ENCODE data around the gene DSG1.

Gene DSG1

DNA sequence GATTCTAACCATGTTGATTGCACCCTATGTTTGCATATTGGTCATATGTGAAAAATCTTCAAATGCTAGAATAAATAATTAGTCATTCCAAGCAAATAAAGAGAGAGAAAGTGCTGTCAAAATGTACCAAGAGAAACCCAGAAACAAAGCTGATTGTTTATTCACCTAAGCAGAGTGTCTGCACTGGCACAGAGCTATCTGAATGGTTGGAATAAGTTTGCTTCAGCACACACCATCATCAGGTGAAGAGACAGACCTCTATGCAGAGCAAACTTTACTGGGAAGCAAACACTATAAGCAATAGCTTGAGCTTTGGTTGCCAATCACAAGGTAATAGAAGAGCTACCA is 84.0 kb downstream of the DSG1 start:
- TF ChIP-seq ZFP30 (CRISPR knock-in tag; IDR thresholded peaks at IDR 0.05) (no peak), CSRNP3 (CRISPR knock-in tag; IDR thresholded peaks at IDR 0.05) (no peak), CREB5 (CRISPR knock-in tag; IDR thresholded peaks at IDR 0.05; ENCODE audit: low read depth) (no peak), ZFP3 (CRISPR knock-in tag; IDR thresholded peaks at IDR 0.05) (no peak), ISL1 (CRISPR knock-in tag; IDR thresholded peaks at IDR 0.05) (no peak), CSDC2 (CRISPR knock-in tag; IDR thresholded peaks at IDR 0.05) (no peak), TOX (CRISPR knock-in tag; IDR thresholded peaks at IDR 0.05; ENCODE audit: borderline replicate concordance) (no peak), ESRRG (CRISPR knock-in tag; IDR thresholded peaks at IDR 0.05) (no peak), BACH2 (CRISPR knock-in tag; IDR thresholded peaks at IDR 0.05; ENCODE audit: borderline replicate concordance) (no peak), SNAI2 (CRISPR knock-in tag; IDR thresholded peaks at IDR 0.05) (no peak), TCF4 (CRISPR knock-in tag; IDR thresholded peaks at IDR 0.05; ENCODE audit: borderline replicate concordance) (no peak), ZNF565 (CRISPR knock-in tag; conservative IDR thresholded peaks at IDR 0.05; ENCODE audit: low read depth) (no peak), GLIS3 (CRISPR knock-in tag; IDR thresholded peaks at IDR 0.05) (no peak), ARNTL (CRISPR knock-in tag; IDR thresholded peaks at IDR 0.05; ENCODE audit: borderline replicate concordance, low read depth) (no peak), RARB (CRISPR knock-in tag; IDR thresholded peaks at IDR 0.05) (no peak), OSR1 (CRISPR knock-in tag; IDR thresholded peaks at IDR 0.05) (no peak), TSHZ2 (CRISPR knock-in tag; IDR thresholded peaks at IDR 0.05) (no peak), ZC3H10 (CRISPR knock-in tag; IDR thresholded peaks at IDR 0.05) (no peak)
- TF ChIP-seq, protein P1, sequence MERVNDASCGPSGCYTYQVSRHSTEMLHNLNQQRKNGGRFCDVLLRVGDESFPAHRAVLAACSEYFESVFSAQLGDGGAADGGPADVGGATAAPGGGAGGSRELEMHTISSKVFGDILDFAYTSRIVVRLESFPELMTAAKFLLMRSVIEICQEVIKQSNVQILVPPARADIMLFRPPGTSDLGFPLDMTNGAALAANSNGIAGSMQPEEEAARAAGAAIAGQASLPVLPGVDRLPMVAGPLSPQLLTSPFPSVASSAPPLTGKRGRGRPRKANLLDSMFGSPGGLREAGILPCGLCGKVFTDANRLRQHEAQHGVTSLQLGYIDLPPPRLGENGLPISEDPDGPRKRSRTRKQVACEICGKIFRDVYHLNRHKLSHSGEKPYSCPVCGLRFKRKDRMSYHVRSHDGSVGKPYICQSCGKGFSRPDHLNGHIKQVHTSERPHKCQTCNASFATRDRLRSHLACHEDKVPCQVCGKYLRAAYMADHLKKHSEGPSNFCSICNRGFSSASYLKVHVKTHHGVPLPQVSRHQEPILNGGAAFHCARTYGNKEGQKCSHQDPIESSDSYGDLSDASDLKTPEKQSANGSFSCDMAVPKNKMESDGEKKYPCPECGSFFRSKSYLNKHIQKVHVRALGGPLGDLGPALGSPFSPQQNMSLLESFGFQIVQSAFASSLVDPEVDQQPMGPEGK (CRISPR knock-in tag; IDR thresholded peaks at IDR 0.05; ENCODE audit: borderline replicate concordance): no peak
- TF ChIP-seq, protein P2, sequence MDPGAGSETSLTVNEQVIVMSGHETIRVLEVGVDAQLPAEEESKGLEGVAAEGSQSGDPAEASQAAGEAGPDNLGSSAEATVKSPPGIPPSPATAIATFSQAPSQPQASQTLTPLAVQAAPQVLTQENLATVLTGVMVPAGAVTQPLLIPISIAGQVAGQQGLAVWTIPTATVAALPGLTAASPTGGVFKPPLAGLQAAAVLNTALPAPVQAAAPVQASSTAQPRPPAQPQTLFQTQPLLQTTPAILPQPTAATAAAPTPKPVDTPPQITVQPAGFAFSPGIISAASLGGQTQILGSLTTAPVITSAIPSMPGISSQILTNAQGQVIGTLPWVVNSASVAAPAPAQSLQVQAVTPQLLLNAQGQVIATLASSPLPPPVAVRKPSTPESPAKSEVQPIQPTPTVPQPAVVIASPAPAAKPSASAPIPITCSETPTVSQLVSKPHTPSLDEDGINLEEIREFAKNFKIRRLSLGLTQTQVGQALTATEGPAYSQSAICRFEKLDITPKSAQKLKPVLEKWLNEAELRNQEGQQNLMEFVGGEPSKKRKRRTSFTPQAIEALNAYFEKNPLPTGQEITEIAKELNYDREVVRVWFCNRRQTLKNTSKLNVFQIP (CRISPR knock-in tag; IDR thresholded peaks at IDR 0.05; ENCODE audit: borderline replicate concordance, low read depth): no peak
- no peak for ATAC-seq

- TF ChIP-seq RARB (CRISPR knock-in tag; IDR thresholded peaks at IDR 0.05) (no peak), ZFP3 (CRISPR knock-in tag; IDR thresholded peaks at IDR 0.05) (no peak), PPARA (CRISPR knock-in tag; IDR thresholded peaks at IDR 0.05; ENCODE audit: borderline replicate concordance) (no peak), CSDC2 (CRISPR knock-in tag; IDR thresholded peaks at IDR 0.05) (no peak), TOX (CRISPR knock-in tag; IDR thresholded peaks at IDR 0.05; ENCODE audit: borderline replicate concordance) (no peak)
- TF ChIP-seq, protein P2 (CRISPR knock-in tag; IDR thresholded peaks at IDR 0.05; ENCODE audit: borderline replicate concordance, low read depth): no peak
- no peak for ATAC-seq
Observed at GRCh38 chr18:31403409-31403808, 85.4 kb downstream of the DSG1 start.

Measured in SK-N-SH treated with all-trans-retinoic acid at 6 μM for 48 hours (cell line).